ENCODE measurements around the gene TREML2.
"Not testable (repeated sequence)": the region's sequence is repeated elsewhere in the genome, so short reads cannot be mapped to it uniquely, and the experiment has no call there.

The TREML2 gene

DNA sequence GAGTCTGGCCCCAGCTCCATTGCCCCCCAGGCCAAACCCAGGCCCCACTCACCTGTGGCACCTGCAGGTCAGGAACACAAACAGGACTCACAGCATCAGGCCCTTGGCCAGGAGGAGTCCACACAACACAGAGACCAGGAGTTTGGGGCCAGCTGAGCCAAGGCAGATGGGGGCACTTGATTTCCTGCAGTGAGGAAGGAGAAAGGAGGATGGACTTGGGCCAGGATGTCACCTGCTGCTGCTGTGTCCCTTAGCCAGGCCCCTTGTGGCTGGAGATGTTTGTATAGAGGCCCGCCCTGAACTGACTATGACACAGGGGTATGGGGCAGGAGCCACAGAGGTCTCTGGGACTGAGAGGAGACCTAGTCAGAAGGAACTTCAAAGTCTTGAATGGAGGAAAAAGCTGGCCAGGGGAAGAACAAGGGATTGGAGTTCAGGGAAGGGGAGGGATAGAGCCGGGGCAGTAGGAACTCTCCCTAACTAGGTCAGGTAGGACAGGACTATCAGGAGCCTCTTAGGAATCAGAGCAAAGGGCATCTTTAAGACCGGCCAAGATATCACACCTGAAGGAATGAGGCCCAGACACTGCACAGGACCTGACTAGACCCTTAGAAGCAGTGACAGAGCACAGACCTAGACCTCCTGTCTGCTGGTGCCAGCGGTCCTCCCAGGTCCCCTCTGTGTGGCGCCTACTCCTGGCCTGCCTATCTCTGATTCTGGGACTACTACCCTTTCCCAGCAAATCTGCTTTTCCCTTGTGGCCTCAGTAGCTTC, 8.8 kb upstream of the TREML2 start:
- DNase-seq (ENCODE audit: low read depth, low spot score) = no peak
- no peak overlapping the region for H3K27ac ChIP-seq

DNA sequence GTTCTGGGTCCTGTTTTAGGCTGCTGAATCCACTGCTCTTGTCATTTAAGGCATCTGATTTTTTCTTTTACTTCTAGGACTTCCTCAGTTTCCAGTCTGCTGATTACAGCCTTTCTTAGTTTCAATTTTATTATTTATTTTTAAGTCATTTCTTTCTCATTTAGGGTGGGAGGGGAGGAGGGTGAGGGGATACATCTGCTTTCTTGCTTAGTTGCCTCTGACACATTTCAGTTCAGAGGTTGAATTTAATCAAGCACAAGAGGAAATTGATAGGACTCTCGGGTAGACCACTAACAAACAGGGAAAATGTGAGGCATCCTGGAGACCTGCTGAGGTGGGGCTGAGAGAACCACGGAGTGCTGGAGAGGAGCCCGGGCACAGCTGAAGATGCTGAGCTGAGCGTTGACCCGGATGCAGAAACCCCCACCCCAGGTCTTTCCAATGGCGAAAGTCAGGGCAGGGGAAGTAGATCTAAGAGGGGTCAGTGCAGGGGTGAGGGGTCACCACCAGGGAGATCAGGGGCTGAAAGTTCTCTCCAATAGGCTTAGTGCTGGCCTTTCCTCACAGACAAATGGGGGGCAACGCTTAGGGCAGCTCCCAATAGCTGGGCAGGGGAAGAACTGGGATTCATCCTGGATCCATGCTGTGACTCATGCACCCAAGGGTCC, 7.6 kb upstream of the TREML2 start:
- H3K27ac ChIP-seq = no peak overlapping the region
- no peak for DNase-seq (ENCODE audit: low read depth, low spot score)

DNA sequence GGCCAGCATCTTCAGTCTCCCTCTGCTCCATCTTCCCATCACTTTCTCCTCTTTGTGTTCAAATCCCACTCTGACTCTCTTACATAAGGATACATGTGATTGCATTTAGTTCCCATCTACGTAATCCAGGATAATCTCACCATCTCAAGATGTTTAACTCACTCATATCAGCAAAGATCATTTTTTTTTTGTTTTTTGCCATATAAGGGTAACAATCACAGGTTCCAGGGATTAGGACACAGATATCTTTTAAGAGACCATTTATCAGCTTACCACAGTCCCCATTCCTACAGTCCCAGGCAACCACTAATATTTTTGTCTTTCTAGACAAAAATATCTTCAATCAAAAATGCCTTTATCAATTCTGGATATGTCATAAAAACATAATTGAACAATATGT, 3.2 kb upstream of the TREML2 start:
- H3K27ac ChIP-seq = no peak overlapping the region
- no peak for DNase-seq (ENCODE audit: low read depth, low spot score)

DNA sequence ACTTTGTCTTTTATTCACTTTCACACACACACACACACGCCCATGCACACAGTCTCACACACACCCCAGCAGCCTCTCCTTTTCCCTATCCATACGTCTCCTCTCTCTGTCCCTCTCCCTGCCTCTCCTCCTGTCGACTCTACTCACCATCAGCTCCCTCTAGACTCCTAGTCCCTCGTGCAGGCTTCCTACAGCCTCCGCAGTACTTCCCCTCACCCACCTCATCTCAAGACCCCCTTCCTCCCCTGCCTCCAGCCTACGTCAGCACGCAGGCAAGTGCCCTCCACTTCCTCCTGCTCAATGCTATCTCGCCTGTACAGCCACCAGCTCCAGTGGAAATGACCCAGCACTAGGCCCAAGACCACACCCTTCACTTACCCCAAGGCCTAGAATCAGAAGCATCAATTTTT, 820 bp upstream of the TREML2 start:
- no peak overlapping the region for H3K27ac ChIP-seq
- no peak for DNase-seq (ENCODE audit: low read depth, low spot score)

DNA sequence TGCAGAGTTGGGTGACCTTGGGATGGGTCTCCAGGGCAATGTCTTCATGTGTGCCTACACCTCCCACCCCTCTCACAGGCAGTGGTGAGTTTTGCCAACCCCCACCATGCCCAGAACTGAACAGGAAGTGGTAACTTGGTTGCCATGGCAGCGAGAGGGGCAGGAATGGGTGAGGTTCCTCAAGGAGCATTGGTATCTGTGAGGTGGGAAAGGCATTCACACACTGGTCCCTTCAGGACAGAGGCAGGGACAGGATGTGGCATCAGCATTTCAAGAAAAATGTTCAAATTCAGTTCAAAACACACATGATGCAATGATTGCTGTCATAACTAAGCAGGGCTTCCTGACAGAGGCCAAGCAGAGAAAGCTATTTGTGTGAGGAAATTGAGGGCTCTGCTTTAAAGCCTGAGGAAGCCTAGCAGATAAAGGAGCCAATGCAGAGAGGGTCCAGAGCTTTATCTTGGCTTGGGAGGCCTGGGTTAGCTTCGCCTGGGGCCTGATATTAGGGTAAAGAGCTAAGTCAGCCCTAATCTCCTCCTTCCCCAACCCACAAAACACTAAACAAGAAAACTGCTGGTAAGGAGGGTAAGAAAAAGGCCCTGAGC, 551 bp downstream of the TREML2 start:
- no peak for DNase-seq (ENCODE audit: low read depth, low spot score)
- peak overlapping the region; percentile 7 for H3K27ac ChIP-seq

DNA sequence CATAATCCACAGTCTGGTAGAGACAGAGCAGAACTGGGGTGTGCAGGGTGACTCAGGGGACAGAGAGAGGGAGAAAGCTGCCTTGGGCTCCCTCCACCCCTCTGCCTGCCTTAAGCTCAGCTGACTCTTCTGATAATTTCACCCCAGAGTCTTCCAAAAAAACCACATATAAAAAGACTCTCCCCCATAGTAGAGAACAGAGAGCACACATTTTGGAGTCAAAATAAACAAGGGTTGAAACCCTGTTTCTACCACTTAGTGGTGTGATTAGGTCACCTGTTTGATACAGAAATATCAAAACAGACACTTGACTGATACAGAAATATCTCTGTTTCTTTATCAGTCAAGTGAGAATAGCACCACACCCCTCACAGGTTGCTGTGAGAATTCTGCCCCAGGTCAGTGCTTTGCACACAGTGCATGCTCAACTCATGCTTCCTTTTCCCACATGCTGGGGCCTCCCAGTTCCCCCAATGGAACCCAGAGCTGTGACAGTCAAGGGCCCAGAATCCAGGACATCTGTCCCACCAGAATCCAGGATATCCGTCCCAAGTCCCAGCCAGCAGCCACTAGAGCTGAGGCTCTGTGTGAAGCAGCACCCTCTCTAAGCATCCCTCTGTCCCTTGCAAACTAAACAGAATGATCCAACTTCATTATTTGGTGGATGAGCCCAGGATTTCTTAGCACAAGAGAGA, 1.2 kb downstream of the TREML2 start:
- no peak for DNase-seq (ENCODE audit: low read depth, low spot score)
- peak overlapping the region; percentile 7 for H3K27ac ChIP-seq

DNA sequence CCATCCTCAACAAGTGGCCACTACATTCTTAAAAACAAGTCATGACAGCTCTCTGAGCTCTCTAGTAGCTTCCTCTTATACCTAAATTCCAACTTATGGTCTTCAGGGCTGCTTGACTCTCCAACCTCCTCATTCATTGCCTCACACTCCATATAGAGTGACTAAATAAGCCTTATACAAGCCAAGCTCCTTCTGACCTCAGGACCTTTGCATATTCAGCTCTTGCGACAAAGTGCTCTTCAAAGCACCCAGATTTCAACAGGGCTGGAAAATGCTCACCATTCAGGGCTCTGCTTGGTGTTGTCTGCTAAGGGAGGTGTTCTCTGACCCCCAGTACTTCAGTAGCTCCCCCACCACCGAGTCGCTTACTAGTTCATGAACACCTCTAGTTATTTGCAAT, 3.7 kb downstream of the TREML2 start:
- H3K27ac ChIP-seq = no peak overlapping the region
- no peak for DNase-seq (ENCODE audit: low read depth, low spot score)

DNA sequence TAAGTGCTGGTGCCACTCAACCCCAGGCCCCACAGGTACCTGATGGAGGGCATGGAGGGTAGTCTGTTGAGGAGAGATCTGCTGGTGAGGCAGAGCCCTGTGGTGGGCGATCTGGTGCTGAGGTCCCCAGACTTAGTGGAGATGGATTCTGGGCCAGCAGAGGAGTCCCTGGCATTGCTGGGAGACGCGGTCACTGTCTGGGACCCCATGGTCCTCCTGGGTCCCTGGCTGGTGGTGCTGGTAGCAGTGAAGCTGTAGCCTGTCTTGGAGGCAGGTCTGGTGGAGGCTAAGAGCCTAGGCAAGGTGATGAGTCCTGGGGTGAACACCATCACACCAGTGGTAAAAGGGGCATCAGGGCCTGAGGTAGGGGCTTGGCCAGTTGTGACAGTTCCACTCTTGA, 6.6 kb downstream of the TREML2 start:
- DNase-seq (ENCODE audit: low read depth, low spot score) = no peak
- H3K27ac ChIP-seq = no peak overlapping the region

DNA sequence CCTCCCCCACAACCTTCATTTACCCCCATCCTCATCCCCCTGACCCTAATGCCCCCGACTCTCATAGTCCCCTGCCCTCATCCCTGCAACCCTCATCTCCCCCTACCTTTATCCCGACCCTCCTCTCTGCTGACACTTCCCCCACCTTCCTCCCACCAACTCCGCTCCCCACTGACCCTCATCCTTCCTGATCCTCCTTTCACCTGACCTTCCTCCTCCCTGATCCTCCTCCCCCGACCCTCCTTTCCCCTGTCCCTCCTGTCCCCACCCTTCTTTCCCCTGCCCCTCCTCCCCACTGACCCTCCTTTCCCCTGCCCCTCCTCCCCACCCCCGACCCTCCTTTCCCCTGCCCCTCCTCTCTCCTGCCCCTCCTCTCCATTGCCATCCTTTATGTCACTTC, 7.1 kb downstream of the TREML2 start:
- no peak overlapping the region for H3K27ac ChIP-seq
- DNase-seq (ENCODE audit: low read depth, low spot score) = no peak

DNA sequence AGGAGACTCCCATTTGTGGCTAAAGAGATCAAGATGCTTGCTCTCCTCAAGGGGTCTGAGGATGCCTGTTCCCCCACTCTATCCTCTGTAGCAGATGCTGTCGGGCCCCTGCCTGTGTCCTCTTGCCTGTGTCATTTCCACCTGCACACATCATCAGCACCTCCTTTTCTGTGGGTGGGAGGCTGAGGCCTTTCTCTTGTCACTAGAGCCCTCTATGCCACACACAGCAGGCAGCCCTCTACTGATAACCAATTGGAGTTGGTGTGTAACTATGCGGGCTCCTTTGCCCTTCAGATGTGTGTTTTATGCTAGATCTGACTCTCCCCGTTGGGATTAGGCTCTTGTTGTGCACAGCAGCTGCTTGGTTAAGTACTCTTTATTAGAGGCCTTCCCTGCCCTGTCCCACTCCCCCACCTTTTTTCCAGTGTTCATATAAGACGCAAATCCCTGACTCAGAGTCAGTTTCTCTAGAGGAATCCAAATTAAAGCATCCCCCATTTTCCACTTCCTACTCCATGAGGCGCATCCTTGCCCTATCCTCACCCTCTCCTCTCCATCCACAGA, 7.7 kb downstream of the TREML2 start:
- H3K27ac ChIP-seq = no peak overlapping the region
- DNase-seq (ENCODE audit: low read depth, low spot score) = no peak

DNA sequence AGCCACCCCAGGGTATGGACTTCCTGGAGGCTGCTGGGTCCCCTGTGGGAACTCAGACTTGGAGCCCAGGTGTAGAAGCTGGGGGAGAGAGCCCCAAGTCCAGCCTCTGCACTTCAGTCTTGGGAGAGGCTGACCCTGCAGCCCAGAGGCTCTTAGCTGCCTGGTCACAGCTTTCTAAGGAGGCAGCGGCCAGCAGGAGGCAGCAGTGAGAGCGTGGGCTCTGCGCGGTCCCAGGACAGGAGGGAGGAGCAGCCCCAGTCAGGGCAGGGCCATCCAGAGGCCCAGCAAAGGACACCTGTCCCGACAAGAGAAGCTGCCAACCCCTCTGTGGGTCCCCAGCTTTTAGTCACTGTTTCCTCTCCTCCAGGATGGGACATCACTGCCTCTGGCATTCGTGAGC, 9.4 kb downstream of the TREML2 start:
- H3K27ac ChIP-seq = no peak overlapping the region
- DNase-seq (ENCODE audit: low read depth, low spot score) = no peak

DNA sequence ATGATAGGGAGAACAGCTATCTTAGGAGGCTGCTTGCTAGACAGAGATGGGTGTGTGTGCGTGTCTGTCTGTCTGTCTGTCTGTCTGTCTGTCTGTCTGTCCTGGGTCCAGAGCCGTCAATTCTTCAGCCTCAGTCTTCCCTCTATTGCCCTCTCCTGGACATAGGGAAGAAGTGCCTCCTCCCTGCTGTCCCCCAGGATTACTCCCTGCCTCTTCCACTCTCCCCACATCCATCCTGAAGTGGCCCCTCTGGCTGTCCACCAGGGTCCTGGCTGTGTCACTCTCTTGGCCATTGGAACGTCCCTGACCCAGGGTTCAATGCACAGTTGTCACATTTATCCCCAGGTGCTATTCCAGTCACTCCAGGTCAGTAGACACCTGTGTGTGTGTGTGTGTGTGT, 10.2 kb downstream of the TREML2 start:
- DNase-seq (ENCODE audit: low read depth, low spot score) = no peak
- H3K27ac ChIP-seq = no peak overlapping the region

DNA sequence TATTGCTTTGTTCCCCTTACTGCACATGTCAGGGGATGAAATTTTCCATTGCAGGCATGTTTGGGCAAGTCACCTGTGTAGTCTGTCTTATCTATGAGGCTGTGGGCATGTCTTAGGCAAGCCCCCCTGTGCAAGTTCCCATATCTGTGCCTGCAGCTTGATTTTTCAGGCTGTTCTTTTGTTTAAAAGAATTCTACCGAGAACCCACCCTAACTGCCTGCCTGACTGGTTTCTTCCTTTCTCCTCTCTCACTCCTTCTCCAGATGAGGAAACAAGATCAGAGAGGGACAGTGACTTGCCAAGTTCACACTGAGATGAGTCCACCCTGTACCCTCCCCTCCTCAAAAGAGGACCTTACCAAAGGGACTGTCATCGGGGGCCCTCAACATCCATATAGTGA, 11.0 kb downstream of the TREML2 start:
- no peak for DNase-seq (ENCODE audit: low read depth, low spot score)
- H3K27ac ChIP-seq = no peak overlapping the region

DNA sequence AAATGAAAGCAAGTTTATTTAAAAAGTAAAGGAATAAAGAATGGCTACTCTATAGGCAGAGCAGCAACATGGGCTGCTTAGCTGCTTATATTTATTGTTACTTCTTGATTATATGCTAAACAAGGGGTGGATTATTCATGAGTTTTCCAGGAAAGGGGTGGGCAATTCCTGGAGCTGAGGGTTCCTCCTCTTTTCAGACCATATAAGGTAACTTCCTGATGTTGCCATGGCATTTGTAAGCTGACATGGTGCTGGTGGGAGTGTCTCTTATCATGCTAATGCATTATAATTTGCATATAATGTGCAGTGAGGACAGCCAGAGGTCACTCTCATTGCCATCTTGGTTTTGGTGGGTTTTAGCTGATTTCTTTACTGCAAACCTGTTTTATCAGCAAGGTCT, 11.9 kb downstream of the TREML2 start:
- not testable (repeated sequence) for DNase-seq (ENCODE audit: low read depth, low spot score); H3K27ac ChIP-seq

DNA sequence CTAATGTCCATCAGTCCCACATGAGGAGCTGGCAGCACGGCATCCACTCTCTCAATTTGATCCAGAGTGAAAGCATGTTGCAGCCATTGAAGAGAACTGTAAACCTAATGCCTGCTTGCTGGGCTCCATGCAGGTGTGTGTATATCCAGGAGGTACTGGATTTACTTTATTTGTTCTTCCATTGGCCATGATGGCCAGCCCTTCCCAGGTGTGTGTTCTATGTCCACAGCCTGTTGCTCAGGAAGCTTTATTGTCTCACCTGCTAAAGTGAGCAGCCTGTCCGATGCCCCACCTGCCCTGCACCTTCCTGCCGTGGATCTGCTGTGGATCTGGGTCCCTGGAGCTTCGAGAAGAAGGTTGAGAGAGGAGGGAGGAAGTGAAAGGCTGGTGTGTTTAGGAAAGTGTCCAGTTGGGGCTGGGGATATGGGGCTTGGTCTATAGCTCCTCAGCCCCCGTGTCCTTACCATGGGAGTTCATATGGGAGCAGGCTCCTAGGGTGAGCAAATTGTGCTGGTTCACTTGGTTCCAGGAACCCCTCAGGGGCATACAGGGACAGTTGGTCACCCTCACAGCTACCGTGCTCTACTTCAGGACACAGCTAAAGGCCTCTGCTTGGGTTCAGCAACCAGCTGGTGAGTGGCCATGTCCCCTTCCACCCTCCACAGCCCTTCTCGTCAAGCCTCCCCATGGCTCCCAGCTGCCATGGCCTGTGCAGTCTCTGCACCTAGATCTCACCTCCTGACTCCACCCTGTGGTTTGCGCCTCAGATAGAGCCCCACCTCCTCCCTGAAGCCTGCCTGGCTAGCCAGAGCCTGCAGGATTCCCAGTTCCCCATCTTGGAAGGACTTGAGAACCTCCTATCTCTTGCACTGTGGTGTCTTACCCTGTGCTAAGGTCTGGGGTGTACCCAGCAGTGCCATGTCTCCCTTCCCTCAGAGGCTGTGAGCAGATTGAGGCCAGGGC, 12.7 kb downstream of the TREML2 start:
- H3K27ac ChIP-seq = no peak overlapping the region
- DNase-seq (ENCODE audit: low read depth, low spot score) = no peak

DNA sequence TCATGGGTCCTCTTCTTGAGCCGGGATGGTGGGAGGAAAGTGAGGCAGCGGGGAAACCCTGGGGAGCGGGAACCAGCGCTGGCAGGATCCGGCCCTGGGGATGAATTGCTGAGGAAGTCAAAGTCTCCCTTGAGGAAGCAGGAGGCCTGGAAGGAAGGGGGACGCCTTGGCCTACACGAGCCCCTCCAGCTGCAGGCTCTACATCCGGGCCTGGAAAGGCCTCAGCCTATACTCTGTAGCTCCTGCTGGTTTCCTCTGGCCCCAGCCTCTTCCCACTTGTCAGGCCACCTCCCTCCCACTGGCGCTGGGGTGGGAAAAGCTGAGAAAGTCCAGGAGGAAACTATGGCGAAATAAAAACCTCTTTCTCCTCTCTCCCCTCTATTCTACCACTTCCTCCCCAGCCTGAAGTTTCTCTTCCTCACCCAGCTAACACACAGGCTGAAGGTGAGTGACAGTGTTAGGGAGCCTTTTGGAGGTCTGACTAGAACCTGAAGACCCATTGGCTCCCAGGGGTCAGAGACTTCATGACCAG, 14.9 kb downstream of the TREML2 start:
- H3K27ac ChIP-seq = no peak overlapping the region
- no peak for DNase-seq (ENCODE audit: low read depth, low spot score)

DNA sequence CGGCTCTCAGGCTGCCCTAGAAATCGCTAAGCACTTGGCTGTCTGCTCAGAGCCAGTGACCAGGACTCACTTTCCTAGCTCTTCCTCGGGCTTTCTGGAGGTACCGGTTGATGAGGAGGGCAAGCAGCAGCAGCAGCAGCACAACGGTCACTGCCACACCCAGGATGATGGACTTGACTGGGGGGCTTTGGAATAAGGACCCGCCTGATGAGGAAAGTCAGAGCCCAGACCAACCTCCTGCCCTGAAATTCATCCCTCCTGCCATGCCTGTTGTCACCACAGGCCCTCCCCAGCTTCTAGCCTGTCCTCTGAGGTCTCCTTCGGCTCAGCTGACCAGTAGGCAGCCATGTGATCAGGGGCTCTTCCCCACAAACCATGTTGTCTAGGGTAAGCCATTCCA, 16.2 kb downstream of the TREML2 start:
- no peak for DNase-seq (ENCODE audit: low read depth, low spot score)
- H3K27ac ChIP-seq = no peak overlapping the region

DNA sequence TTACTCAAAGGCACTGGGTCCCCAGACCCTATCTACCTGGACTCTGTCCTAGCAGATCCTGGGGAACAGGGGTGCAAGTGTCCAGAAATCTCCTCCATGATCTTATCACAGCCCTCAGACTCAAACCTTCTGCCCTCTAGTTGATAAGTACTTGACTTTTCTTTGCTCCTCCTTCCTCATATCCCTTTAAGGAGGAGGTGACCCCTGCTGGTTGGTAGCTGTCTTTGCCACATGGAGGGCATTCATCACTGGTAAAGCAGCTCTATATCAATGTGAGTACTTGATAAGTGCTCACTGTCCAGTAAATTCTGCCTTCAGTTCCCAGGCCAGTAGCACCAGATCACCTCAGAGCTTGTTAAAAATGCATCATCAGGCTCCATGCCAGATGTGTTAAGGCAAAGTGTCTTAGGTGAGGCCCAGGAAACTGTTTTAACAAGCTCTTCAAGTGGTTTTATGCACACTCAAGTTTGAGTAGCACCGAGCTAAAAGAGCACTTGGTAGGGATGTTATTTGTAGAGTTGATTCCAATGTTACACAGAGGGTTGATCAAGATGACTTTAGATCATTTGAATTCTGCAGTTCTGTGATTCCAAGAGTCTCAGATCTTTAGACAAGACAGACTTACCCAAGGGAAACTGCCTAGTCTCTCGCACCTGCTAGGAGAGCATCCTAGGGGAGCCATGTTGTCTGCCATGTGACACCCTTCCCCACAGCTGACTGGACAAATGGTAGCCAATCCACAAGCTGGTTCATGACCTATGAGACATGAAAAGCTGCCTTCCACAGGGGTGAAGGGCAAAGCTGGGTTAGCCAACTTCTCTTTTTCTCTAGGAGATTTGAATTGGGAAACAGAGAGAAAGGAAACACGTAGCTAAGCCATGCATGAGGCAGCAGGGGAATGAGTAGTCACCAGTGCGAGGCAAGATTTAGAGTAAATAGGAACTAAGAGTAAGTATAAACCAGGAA, 18.6 kb downstream of the TREML2 start:
- DNase-seq (ENCODE audit: low read depth, low spot score) = peak; percentile 12
- H3K27ac ChIP-seq = no peak overlapping the region
